Activated CD4-positive, alpha-beta memory T cell treated with anti-CD3 and anti-CD28 coated beads for 36 hours (primary cell): Measurements from ENCODE around the gene TRPM4. TPM values are rescaled to one million over a fixed set of nuclear protein-coding genes. Genes with fewer than 3 reads are reported as not detected.
"Not testable (repeated sequence)": the region's sequence is repeated elsewhere in the genome, so short reads cannot be mapped to it uniquely, and the experiment has no call there.

Experiments used
- CTCF ChIA-PET: fragments of 350-600 bp; sonication (Branson Sonifier 250); formaldehyde crosslinking; loops from one replicate; lab custom pipeline; 2021; ENCODE audit warnings: antibody characterized with exemption, inconsistent platforms; lab: Charles Lee
- POLR2A ChIA-PET: fragments of 350-600 bp; sonication (Branson Sonifier 250); formaldehyde crosslinking; loops from one replicate; lab custom pipeline; 2021; ENCODE audit warnings: antibody characterized with exemption; lab: Charles Lee
- DNase-seq: peaks from one replicate; pipeline ENCODE4 v3.0.0-alpha.2; 2020
- H3K27ac Mint-ChIP-seq: one replicate; pipeline ENCODE4 v1.8.0; 2021; ENCODE audit warnings: mixed read lengths
- H3K27me3 Mint-ChIP-seq: one replicate; pipeline ENCODE4 v1.8.0; 2021; ENCODE audit warnings: mixed read lengths
- H3K36me3 Mint-ChIP-seq: one replicate; pipeline ENCODE4 v1.8.0; 2021; ENCODE audit warnings: mixed read lengths
- H3K4me1 Mint-ChIP-seq: one replicate; pipeline ENCODE4 v1.8.0; 2021; ENCODE audit warnings: low read depth, mixed read lengths
- H3K4me3 Mint-ChIP-seq: one replicate; pipeline ENCODE4 v1.8.0; 2021; ENCODE audit warnings: mild to moderate bottlenecking, mixed read lengths
- H3K9me3 Mint-ChIP-seq: one replicate; pipeline ENCODE4 v1.8.0; 2021; ENCODE audit warnings: mixed read lengths
- intact Hi-C: fragments of 100-400 bp; cut with micrococcal nuclease; formaldehyde crosslinking; loops from one replicate; pipeline ENCODE4 v1.15.1; 2023
- total RNA-seq, 2 experiments: library from RNA; stranded (reverse); gene quantifications; one replicate each; pipeline ENCODE4 v1.2.3, GENCODE V29; 2021

The TRPM4 gene
- total RNA-seq, 2 experiments from 2014 or later, result 1.1 to 1.2 TPM

DNA sequence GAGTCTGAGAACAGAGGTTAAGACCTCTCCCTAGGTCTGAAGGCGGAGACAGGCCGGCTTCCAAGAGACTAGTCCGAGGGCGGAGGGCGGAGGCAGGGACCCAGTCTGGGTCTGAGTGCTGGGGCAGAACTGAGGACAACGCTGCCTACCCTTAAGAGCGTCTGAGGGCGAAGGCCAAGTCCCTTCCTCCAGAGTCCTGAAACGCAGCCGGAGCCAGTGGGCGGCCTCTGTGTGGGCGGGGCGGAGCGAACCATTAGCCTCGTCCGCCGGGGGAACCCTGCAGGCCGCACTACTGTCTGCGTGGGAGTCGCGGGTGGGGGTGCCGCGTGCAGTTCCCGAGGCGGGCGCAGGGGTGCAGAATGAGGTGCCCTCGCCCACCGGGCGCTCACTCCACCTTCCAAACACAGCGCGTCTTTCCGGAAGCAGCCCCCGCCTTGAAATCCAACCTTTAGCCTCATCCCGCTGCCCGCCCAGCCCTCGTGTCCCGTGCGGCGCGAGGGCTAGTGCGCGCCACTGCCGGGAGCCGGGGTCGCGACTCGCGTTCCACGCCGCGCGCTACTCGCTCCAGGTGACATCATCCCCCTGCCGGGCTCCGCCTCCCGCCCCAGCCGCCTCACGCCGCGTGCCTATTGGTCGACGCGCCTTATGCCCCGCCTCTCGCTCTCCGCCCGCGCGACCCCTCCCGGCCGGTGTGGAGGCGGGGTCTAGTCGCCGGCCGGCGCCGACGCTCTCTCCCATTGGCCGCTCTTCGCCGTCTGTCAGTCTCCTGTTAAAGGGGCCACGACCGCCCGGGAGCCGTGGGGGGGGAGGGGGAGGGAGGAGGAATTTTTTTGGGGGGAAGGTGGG, 38.8 kb upstream of the TRPM4 start, which contains the start of gene C19orf73:
Gene C19orf73 (minus strand): TSS at position 579 of the 846 bp plus-strand sequence. CDS start 121 bp downstream, at position 458.
- H3K27ac Mint-ChIP-seq, result peak within 1 kb of the TSS; percentile 84
- CTCF ChIA-PET, result interaction anchor here (1.0 to 5.6 kb wide), 7 partner anchors 9 to 125 kb away, joined by 3 to 48 read pairs (median 5); partner anchors contain the start of genes GYS1 and RUVBL2
- peak; percentile 96 for DNase-seq
- H3K4me3 Mint-ChIP-seq, result peak within 1 kb of the TSS; percentile 81
- H3K4me1 Mint-ChIP-seq, result peaks cover 28% of the 10 kb centered on the region
- no peaks in the 10 kb centered on the region for H3K9me3 Mint-ChIP-seq
- intact Hi-C loops, result loop anchor here (1.0 to 2.0 kb wide), 3 partner anchors 10 to 33 kb away; partner anchors contain the start of gene SNRNP70
- H3K27me3 Mint-ChIP-seq, result peaks cover 7% of the 10 kb centered on the region
- no peaks in the 10 kb centered on the region for H3K36me3 Mint-ChIP-seq
- POLR2A ChIA-PET, result no interaction called here

DNA sequence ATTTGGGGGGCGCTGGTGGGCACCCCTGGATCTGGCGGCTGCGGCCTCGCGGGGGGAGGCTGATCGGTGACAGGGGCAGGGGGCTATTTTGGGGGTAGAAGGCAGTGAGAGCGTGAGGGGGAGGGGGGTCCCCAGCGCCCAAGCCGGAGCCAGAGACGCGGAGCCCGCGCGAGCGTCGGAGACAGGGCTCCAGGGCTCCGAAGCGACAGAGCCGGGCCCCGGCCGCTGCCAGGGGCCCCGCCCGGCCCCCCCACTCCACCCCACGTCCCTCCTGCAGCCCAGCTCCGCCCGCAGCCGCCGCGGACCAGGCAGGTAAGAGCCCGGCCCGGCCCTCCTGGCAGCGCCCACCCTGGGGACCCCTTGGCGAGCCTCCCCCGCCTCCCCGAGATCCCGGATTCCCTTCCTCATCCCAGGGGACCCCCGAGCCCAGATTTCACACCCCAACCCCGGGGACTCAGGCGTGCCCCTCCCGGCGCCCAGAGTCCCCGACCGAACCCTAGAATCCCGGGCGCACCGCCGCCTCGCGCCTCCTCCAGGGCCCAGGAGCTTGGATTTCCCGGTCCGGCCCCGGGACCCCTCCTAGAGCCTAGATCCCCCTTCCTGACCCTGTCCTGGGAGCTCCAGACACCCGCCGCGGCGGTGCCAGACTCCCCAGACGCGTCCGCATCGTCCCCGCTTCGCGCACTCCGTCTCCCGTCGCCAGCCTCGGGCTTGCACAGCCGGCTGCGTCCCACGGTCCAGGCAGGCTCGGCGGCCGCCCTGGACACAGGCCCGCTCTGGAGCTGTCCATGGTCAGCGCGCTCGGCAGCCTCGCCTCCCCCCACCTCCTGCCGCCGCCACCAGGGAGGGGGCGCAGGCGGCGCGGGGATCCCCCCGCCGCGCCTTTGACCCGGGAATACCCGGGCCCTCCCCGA, 37.9 kb upstream of the TRPM4 start, which contains the start of gene PPFIA3:
Gene PPFIA3 (plus strand): TSS at position 134 of the 914 bp plus-strand sequence. CDS start 8,330 bp downstream, outside the sequence.
- no peaks in the 10 kb centered on the region for H3K36me3 Mint-ChIP-seq
- H3K9me3 Mint-ChIP-seq, result no peaks in the 10 kb centered on the region
- intact Hi-C loops, result loop anchor here (1.0 to 2.0 kb wide), 3 partner anchors 9 to 34 kb away; partner anchors contain the start of gene SNRNP70
- peak within 1 kb of the TSS; percentile 81 for H3K4me3 Mint-ChIP-seq
- H3K27ac Mint-ChIP-seq, result peak within 1 kb of the TSS; percentile 84
- DNase-seq, result peak; percentile 31
- peaks cover 25% of the 10 kb centered on the region for H3K4me1 Mint-ChIP-seq
- H3K27me3 Mint-ChIP-seq, result peaks cover 7% of the 10 kb centered on the region
- ChIA-PET POLR2A (no interaction called here), CTCF (interaction anchor here (0.6 to 1.8 kb wide), 4 partner anchors 22 to 126 kb away, joined by 3 to 8 read pairs (median 4); partner anchors contain the start of genes GYS1 and RUVBL2)

DNA sequence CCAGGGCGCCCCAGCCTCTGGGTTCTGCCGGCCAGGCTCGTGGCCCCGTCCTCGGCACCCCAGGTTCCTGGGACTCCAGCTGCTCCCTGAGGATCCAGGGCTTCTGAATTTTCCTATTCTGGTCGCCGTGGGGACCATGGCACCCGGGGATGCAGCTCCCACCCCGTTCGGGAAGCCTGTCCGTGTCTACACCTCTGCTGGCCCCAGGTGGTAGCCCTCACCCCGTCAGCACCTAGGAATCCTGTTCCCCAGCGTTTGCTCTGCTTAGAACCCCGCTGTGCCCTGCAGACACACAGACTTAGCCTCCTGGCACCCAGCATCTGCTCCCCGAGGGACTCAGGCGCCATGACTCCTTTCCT, 37.3 kb upstream of the TRPM4 start:
- H3K27ac Mint-ChIP-seq, result no peak overlapping the region
- H3K4me3 Mint-ChIP-seq, result peak overlapping the region; percentile 25
- DNase-seq, result no peak
- H3K9me3 Mint-ChIP-seq, result no peaks in the 10 kb centered on the region
- ChIA-PET CTCF (interaction anchor here (0.6 to 1.8 kb wide), 4 partner anchors 23 to 127 kb away, joined by 3 to 8 read pairs (median 4); partner anchors contain the start of genes GYS1 and RUVBL2), POLR2A (no interaction called here)
- H3K27me3 Mint-ChIP-seq, result peaks cover 7% of the 10 kb centered on the region
- peaks cover 21% of the 10 kb centered on the region for H3K4me1 Mint-ChIP-seq
- intact Hi-C loops, result no loop called here
- H3K36me3 Mint-ChIP-seq, result no peaks in the 10 kb centered on the region

DNA sequence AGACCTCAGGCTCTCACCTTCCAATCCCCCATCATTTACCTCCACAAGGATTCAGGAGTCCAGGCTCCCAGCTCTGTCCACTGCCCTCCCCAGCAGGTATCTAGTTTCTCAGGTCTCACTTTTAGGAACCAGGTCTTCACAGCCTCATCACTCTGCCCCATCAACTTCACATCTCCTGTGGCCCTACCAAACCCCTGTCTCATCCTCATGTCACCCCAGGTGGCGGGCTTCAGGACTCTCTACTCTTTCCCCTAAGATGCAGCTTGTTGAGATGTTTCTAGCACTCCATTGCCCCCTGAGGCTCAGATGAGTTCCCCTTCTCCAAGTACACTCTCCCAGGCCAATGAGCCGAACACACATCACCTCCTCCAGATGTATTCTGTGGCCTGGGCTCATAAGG, 36.7 kb upstream of the TRPM4 start:
- Mint-ChIP-seq H3K36me3 (no peaks in the 10 kb centered on the region), H3K27ac (no peak overlapping the region), H3K9me3 (no peaks in the 10 kb centered on the region), H3K27me3 (peaks cover 7% of the 10 kb centered on the region), H3K4me3 (peak overlapping the region; percentile 25), H3K4me1 (peaks cover 21% of the 10 kb centered on the region)
- intact Hi-C loops, result no loop called here
- ChIA-PET POLR2A (no interaction called here), CTCF (interaction anchor here (0.7 to 1.8 kb wide), 3 partner anchors 9 to 128 kb away, joined by 3 to 5 read pairs (median 4); partner anchors contain the start of genes GYS1 and RUVBL2)
- DNase-seq, result no peak

DNA sequence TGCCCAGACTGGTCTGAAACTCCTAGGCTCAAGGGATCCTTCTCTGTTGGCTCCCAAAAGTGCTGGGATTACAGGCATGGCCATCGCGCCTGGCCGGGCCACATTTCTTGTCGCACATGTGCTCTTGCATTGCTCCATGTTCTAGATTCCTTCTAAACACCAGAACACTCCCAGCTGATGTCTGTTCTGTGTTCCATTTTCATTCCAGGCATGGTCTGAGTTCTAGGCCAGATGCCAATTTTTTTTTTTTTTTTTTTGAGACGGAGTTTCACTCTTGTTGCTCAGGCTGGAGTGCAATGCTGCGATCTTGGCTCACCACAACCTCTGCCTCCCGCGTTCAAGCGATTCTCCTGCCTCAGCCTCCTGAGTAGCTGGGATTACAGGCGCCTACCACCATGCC, 35.8 kb upstream of the TRPM4 start:
- POLR2A ChIA-PET, DNase-seq, H3K27me3 Mint-ChIP-seq, H3K36me3 Mint-ChIP-seq, H3K9me3 Mint-ChIP-seq, H3K27ac Mint-ChIP-seq, CTCF ChIA-PET, intact Hi-C loops, H3K4me3 Mint-ChIP-seq: not testable (repeated sequence)
- H3K4me1 Mint-ChIP-seq, result peaks cover 15% of the 10 kb centered on the region

DNA sequence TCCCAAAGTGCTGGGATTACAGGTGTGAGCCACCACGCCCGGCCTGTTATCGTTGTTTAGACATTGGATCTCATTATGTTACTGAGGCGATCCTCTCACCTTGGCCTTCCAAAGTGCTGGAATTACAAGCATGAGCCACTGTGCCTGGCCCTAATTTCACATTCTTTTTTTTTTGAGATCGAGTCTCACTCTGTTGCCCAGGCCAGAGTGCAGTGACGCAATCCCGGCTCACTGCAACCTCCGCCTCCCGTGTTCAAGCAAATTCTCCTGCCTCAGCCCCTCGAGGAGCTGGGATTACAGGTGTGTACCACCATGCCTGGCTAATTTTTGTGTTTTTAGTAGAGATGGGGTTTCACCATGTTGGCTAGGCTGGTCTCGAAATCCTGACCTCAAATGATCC, 34.3 kb upstream of the TRPM4 start:
- H3K27ac Mint-ChIP-seq, H3K4me1 Mint-ChIP-seq, H3K27me3 Mint-ChIP-seq, DNase-seq, intact Hi-C loops, POLR2A ChIA-PET, H3K36me3 Mint-ChIP-seq, H3K9me3 Mint-ChIP-seq, H3K4me3 Mint-ChIP-seq: not testable (repeated sequence)
- CTCF ChIA-PET, result interaction anchor here (2.9 kb wide), 1 partner anchor 9 kb away, joined by 13 read pairs; the partner anchor contains the start of gene LIN7B

DNA sequence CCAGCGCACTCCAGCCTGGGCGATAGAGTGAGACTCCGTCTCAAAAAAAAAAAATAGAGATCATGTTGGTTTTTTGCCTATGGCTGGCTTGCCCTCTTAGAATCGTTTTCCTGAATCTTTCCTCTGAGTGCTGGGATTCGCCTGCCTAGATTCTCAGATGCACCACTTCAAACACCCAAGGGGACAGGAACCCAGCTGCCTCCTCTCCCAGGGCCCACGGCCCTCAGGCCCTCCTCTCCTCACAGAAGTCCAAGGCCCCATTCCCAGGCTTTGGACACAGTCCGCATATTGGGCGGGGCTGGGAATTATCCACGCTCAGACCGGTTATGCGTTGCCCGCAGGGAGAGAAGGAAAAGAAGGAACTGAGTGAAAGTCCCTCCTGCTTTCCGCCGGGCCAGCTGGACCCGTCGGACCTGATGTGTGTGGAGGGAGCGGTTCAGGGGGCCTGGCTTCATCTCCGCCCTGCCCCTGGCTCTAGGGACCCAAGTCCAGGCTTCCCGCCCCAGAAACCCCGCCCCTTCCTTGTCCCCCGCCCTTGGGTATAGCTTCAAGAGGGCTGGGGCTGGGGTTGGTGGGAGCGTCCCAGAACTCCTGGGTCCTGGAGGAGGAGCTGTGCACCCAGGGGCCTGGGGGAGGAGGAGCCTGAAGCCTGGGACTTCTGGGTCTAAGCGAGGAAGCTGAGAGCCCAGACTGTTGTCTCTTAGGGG, 32.4 kb upstream of the TRPM4 start:
- intact Hi-C loops, result no loop called here
- DNase-seq, result no peak
- POLR2A ChIA-PET, result interaction anchor here (0.6 kb wide), 1 partner anchor 28 kb away, joined by 3 read pairs; no protein-coding TSS in a partner anchor
- H3K9me3 Mint-ChIP-seq, result no peaks in the 10 kb centered on the region
- no peaks in the 10 kb centered on the region for H3K36me3 Mint-ChIP-seq
- CTCF ChIA-PET, result interaction anchor here (1.3 to 2.9 kb wide), 2 partner anchors 11 to 27 kb away, joined by 3 to 13 read pairs; partner anchors contain the start of gene LIN7B
- peaks cover 12% of the 10 kb centered on the region for H3K4me1 Mint-ChIP-seq
- H3K27me3 Mint-ChIP-seq, result peaks cover 7% of the 10 kb centered on the region
- H3K4me3 Mint-ChIP-seq, result no peak overlapping the region
- H3K27ac Mint-ChIP-seq, result no peak overlapping the region

DNA sequence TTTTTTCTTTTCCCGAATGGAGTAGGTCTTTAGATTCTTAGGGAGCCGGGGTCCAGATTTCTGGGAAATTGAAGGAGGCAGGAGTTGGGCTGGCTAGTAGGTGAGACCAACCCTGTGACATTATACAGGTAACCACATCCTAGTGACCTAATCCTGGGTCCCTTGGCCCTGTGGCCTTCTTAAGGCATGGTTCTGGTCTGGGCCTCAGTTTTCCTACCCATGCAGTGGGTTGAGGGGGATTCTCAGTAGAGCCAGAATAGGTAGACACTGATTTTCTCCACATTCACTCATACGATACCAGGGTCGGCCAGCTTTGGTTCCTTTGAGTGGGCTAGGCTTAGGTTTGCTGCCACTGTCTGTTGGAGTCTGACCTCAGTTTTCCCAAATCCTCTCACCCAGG, 31.0 kb upstream of the TRPM4 start:
- Mint-ChIP-seq H3K36me3 (no peaks in the 10 kb centered on the region), H3K9me3 (no peaks in the 10 kb centered on the region), H3K27me3 (no peaks in the 10 kb centered on the region), H3K4me1 (peaks cover 10% of the 10 kb centered on the region), H3K4me3 (no peak overlapping the region), H3K27ac (no peak overlapping the region)
- intact Hi-C loops, result no loop called here
- CTCF ChIA-PET, result no interaction called here
- POLR2A ChIA-PET, result no interaction called here
- DNase-seq, result no peak

DNA sequence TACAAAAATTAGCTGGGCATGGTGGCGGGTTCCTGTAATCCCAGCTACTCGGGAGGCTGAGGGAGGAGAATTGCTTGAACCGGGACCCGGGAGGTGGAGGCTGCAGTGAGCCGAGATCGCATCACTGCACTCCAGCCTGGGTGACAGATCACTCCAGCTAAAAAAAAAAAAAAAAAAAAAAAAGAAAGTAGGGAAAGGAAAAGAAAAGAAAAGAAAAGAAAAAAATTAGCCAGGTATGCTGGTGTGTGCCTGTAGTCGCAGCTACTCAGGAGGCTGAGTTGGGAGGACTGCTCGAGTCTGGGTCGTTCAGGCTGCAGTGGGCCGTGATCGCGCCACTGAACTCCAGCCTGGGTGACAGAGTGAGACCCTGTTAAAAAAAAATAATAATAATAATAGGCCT, 30.4 kb upstream of the TRPM4 start:
- H3K27ac Mint-ChIP-seq, H3K4me3 Mint-ChIP-seq, H3K4me1 Mint-ChIP-seq, DNase-seq, H3K9me3 Mint-ChIP-seq, H3K36me3 Mint-ChIP-seq, intact Hi-C loops, H3K27me3 Mint-ChIP-seq: not testable (repeated sequence)
- ChIA-PET POLR2A (interaction anchor here (0.6 to 1.9 kb wide), 3 partner anchors 12 to 21 kb away, joined by 3 to 5 read pairs (median 3); partner anchors contain the start of gene LIN7B), CTCF (interaction anchor here (0.9 to 2.9 kb wide), 5 partner anchors 13 to 133 kb away, joined by 3 to 15 read pairs (median 9); partner anchors contain the start of genes LIN7B and RUVBL2)

DNA sequence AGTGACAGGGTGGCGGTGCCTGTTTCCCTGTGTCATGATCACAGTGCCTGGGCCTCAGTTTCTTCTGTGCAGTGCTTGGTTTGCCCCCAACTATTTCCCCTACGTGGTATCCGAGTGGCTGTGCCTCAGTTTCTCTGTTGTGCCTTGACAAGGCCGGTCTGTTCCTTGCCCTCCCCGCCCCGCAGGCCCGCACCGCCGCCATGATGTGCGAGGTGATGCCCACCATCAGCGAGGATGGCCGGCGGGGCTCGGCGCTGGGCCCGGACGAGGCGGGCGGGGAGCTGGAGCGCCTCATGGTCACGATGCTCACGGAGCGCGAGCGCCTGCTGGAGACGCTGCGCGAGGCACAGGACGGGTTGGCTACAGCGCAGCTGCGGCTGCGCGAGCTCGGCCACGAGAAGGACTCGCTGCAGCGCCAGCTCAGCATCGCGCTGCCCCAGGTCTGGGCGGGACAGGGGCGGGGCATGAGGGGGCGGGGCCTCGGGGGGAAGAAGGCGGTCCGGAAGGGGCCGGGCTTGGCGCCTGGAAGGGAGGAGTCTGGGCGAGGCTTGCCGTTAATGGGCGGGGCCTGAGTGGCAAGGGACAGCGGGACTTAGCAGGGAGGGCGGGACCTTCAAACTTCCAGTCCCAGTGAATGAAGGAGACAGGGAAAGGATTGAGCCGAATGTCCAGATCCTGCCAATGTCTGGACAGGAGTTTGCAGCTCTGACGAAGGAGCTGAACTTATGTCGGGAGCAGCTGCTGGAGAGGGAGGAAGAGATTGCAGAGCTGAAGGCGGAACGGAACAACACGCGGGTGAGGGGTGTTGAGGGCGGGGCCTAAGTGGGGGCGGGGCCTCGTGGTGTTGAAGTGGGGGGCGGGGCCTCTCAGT, 29.7 kb upstream of the TRPM4 start:
- no peaks in the 10 kb centered on the region for H3K36me3 Mint-ChIP-seq
- POLR2A ChIA-PET, result interaction anchor here (0.6 to 1.9 kb wide), 4 partner anchors 14 to 71 kb away, joined by 3 to 5 read pairs (median 3); partner anchors contain the start of gene LIN7B
- H3K9me3 Mint-ChIP-seq, result no peaks in the 10 kb centered on the region
- CTCF ChIA-PET, result interaction anchor here (0.6 to 2.9 kb wide), 12 partner anchors 10 to 134 kb away, joined by 3 to 15 read pairs (median 4); partner anchors contain the start of genes LIN7B and RUVBL2
- H3K4me1 Mint-ChIP-seq, result peaks cover 13% of the 10 kb centered on the region
- peak; percentile 97 for DNase-seq
- H3K27me3 Mint-ChIP-seq, result no peaks in the 10 kb centered on the region
- peak overlapping the region; percentile 78 for H3K27ac Mint-ChIP-seq
- peak overlapping the region; percentile 86 for H3K4me3 Mint-ChIP-seq
- intact Hi-C loops, result loop anchor here (1.0 to 2.0 kb wide), 2 partner anchors 9 to 13 kb away; partner anchors contain the start of genes C19orf73, LIN7B and PPFIA3
